Loucy (cell line): ENCODE measurements around the gene B4GALT2.

Experiments
- H2AFZ ChIP-seq: fragments of 200-600 bp; sonication (generic); 2 replicates; pipeline ENCODE4 v1.6.0; 2016; ENCODE audit warnings: antibody characterized with exemption, mild to moderate bottlenecking, low read length, moderate library complexity
- H3F3A ChIP-seq: fragments of 200-600 bp; 2 replicates; pipeline ENCODE4 v1.6.0; 2016; ENCODE audit warnings: antibody characterized with exemption, low read depth, mild to moderate bottlenecking
- H3K27me3 ChIP-seq: fragments of 200-600 bp; sonication (generic); 2 replicates; pipeline ENCODE4 v1.6.1; 2014; ENCODE audit warnings: low read length, mild to moderate bottlenecking; ENCODE audit not compliant: insufficient read depth, poor library complexity, severe bottlenecking
- H3K36me3 ChIP-seq: fragments of 200-600 bp; sonication (generic); 2 replicates; pipeline ENCODE4 v1.6.1; 2016; ENCODE audit warnings: low read length; ENCODE audit not compliant: insufficient read depth
- H3K4me1 ChIP-seq: fragments of 200-600 bp; sonication (generic); 2 replicates; pipeline ENCODE4 v1.5.1; 2014; ENCODE audit warnings: low read length, mild to moderate bottlenecking; ENCODE audit not compliant: insufficient read depth, poor library complexity, severe bottlenecking
- H3K4me2 ChIP-seq: fragments of 200-600 bp; sonication (generic); 2 replicates; pipeline ENCODE4 v1.6.0; 2014; ENCODE audit warnings: antibody characterized with exemption, low read length, low read depth, mild to moderate bottlenecking; ENCODE audit not compliant: poor library complexity, severe bottlenecking
- H3K4me3 ChIP-seq: fragments of 200-600 bp; sonication (generic); 2 replicates; pipeline ENCODE4 v1.5.1; 2014; ENCODE audit warnings: low read length, mild to moderate bottlenecking, mixed read lengths; ENCODE audit not compliant: poor library complexity, severe bottlenecking
- H3K79me2 ChIP-seq: fragments of 200-600 bp; sonication (generic); 2 replicates; pipeline ENCODE4 v1.6.1; 2014; ENCODE audit warnings: low read length; ENCODE audit not compliant: insufficient read depth
- H3K9ac ChIP-seq: fragments of 200-600 bp; sonication (generic); 2 replicates; pipeline ENCODE4 v1.6.0; 2014; ENCODE audit warnings: mild to moderate bottlenecking, low read depth, low read length, moderate library complexity; ENCODE audit not compliant: poor library complexity, severe bottlenecking
- H3K9me2 ChIP-seq: fragments of 200-600 bp; sonication (generic); replicated peaks from 2 replicates; pipeline ENCODE4 v1.6.1; 2016; ENCODE audit warnings: low read depth, low read length, mixed read lengths
- H3K9me3 ChIP-seq: fragments of 200-600 bp; sonication (generic); 2 replicates; pipeline ENCODE4 v1.6.1; 2014; ENCODE audit warnings: mild to moderate bottlenecking, antibody characterized with exemption, low read length, low read depth; ENCODE audit not compliant: insufficient read depth
- H4K20me1 ChIP-seq: fragments of 200-600 bp; sonication (generic); 2 replicates; pipeline ENCODE4 v1.6.0; 2014; ENCODE audit warnings: antibody characterized with exemption, low read length, mild to moderate bottlenecking; ENCODE audit not compliant: insufficient read depth, poor library complexity, severe bottlenecking
- CTCF ChIP-seq: fragments of 200-600 bp; sonication (generic); conservative IDR thresholded peaks from 2 replicates; pipeline ENCODE4 v1.5.1; 2014; ENCODE audit warnings: mild to moderate bottlenecking, antibody characterized with exemption, low read length
- EZH2phosphoT487 ChIP-seq: fragments of 200-600 bp; IDR thresholded peaks from 2 replicates; pipeline ENCODE4 v1.6.1; 2018; ENCODE audit warnings: antibody characterized with exemption, mild to moderate bottlenecking, moderate library complexity, borderline replicate concordance

B4GALT2 gene

GRCh38 chr1:43980255-43981134 lies 1.5 kb downstream of the B4GALT2 start:
- H3K36me3 ChIP-seq: no peaks in the 10 kb centered on the region; the same call in 1 of the 2 replicates
- H3K4me1 ChIP-seq: peaks cover 45% of the 10 kb centered on the region
- H3K4me3 ChIP-seq: peak overlapping the region; percentile 74
- TF ChIP-seq EZH2phosphoT487 (no peak), CTCF (no peak)
- no peaks in the 10 kb centered on the region for H3K27me3 ChIP-seq
- no peaks in the 10 kb centered on the region for H3K9me3 ChIP-seq
- H3K9ac ChIP-seq: peak overlapping the region; percentile 81
- H3K79me2 ChIP-seq: peaks cover 40% of the 10 kb centered on the region
- H3K9me2 ChIP-seq: no peaks in the 10 kb centered on the region
- no peaks in the 10 kb centered on the region for H3F3A ChIP-seq
- H3K4me2 ChIP-seq: peak overlapping the region; percentile 70
- peaks cover 31% of the 10 kb centered on the region for H4K20me1 ChIP-seq
- no peak overlapping the region for H2AFZ ChIP-seq

- H3K9ac ChIP-seq: no peak overlapping the region
- no peak overlapping the region for H3K4me2 ChIP-seq
- no peak overlapping the region for H3K4me3 ChIP-seq
- no peak for TF ChIP-seq CTCF
- TF ChIP-seq EZH2phosphoT487: no peak
- no peaks in the 10 kb centered on the region for H3K9me2 ChIP-seq
- no peak overlapping the region for H2AFZ ChIP-seq
- no peaks in the 10 kb centered on the region for H3K27me3 ChIP-seq
- no peaks in the 10 kb centered on the region for H3K9me3 ChIP-seq
- H3F3A ChIP-seq: no peaks in the 10 kb centered on the region
- peaks cover 39% of the 10 kb centered on the region for H3K4me1 ChIP-seq
- peaks cover 33% of the 10 kb centered on the region for H3K79me2 ChIP-seq
- H4K20me1 ChIP-seq: peaks cover 26% of the 10 kb centered on the region
- H3K36me3 ChIP-seq: no peaks in the 10 kb centered on the region; the same call in 1 of the 2 replicates
Measured at GRCh38 chr1:43981135-43981491, 2.1 kb downstream of the B4GALT2 start.

- peak overlapping the region; percentile 10 for H3K4me2 ChIP-seq
- H3K9ac ChIP-seq: no peak overlapping the region
- H3K9me2 ChIP-seq: no peaks in the 10 kb centered on the region
- H4K20me1 ChIP-seq: peaks cover 20% of the 10 kb centered on the region
- TF ChIP-seq CTCF: no peak
- TF ChIP-seq EZH2phosphoT487: no peak
- no peaks in the 10 kb centered on the region for H3F3A ChIP-seq
- H3K79me2 ChIP-seq: peaks cover 28% of the 10 kb centered on the region; the same call in 1 of the 2 replicates
- H3K36me3 ChIP-seq: no peaks in the 10 kb centered on the region; the same call in 1 of the 2 replicates
- H3K4me3 ChIP-seq: no peak overlapping the region
- no peaks in the 10 kb centered on the region for H3K27me3 ChIP-seq
- no peak overlapping the region for H2AFZ ChIP-seq
- no peaks in the 10 kb centered on the region for H3K9me3 ChIP-seq
- H3K4me1 ChIP-seq: peaks cover 34% of the 10 kb centered on the region
Measured at GRCh38 chr1:43981636-43982035, 2.6 kb downstream of the B4GALT2 start.
